Measurements from ENCODE around the gene COL11A1.

COL11A1 gene

GRCh38 chr1:103108376-103109150 lies at the start of gene COL11A1:
Gene COL11A1 (minus strand): TSS chr1:103108522. CDS start chr1:103108178, 344 bp downstream.
- H3K4me3 ChIP-seq (ENCODE audit: low read depth, low read length), result no peak within 1 kb of the TSS

GRCh38 chr1:103156966-103157365 lies 48.6 kb upstream of the COL11A1 start:
- no peak for TF ChIP-seq CTCF (IDR thresholded peaks at IDR 0.05; ENCODE audit: borderline replicate concordance, insufficient read depth, low read depth, low read length)
- H3K4me3 ChIP-seq (ENCODE audit: low read depth, low read length), result no peak overlapping the region

More at GRCh38 chr1:103108376-103109150, at the start of gene COL11A1:
- TF ChIP-seq CTCF (IDR thresholded peaks at IDR 0.05; ENCODE audit: borderline replicate concordance, insufficient read depth, low read depth, low read length), result no peak

- TF ChIP-seq CTCF (IDR thresholded peaks at IDR 0.05; ENCODE audit: borderline replicate concordance, insufficient read depth, low read depth, low read length), result no peak
- no peak overlapping the region for H3K4me3 ChIP-seq (ENCODE audit: low read depth, low read length)
Observed at GRCh38 chr1:103146166-103146565, 37.8 kb upstream of the COL11A1 start.

- TF ChIP-seq CTCF (IDR thresholded peaks at IDR 0.05; ENCODE audit: borderline replicate concordance, insufficient read depth, low read depth, low read length), result no peak
- H3K4me3 ChIP-seq (ENCODE audit: low read depth, low read length), result no peak overlapping the region
Observed at GRCh38 chr1:103145449-103145848, 37.1 kb upstream of the COL11A1 start.

GRCh38 chr1:103144681-103145080 lies 36.4 kb upstream of the COL11A1 start:
- H3K4me3 ChIP-seq (ENCODE audit: low read depth, low read length), result no peak overlapping the region
- TF ChIP-seq CTCF (IDR thresholded peaks at IDR 0.05; ENCODE audit: borderline replicate concordance, insufficient read depth, low read depth, low read length), result no peak

GRCh38 chr1:103142461-103142860 lies 34.1 kb upstream of the COL11A1 start:
- no peak for TF ChIP-seq CTCF (IDR thresholded peaks at IDR 0.05; ENCODE audit: borderline replicate concordance, insufficient read depth, low read depth, low read length)
- no peak overlapping the region for H3K4me3 ChIP-seq (ENCODE audit: low read depth, low read length)

- H3K4me3 ChIP-seq (ENCODE audit: low read depth, low read length), result no peak overlapping the region
- TF ChIP-seq CTCF (IDR thresholded peaks at IDR 0.05; ENCODE audit: borderline replicate concordance, insufficient read depth, low read depth, low read length), result no peak
Observed at GRCh38 chr1:103129796-103130195, 21.5 kb upstream of the COL11A1 start.
